ENCODE results near the gene SEC24A. TPM values are rescaled to one million over a fixed set of nuclear protein-coding genes. Genes with fewer than 3 reads are reported as not detected.
"Not testable (repeated sequence)": the region's sequence is repeated elsewhere in the genome, so short reads cannot be mapped to it uniquely, and the experiment has no call there.

Gene SEC24A
- total RNA-seq, 2 experiments from 2014 or later = 5.6 to 20.5 TPM

DNA sequence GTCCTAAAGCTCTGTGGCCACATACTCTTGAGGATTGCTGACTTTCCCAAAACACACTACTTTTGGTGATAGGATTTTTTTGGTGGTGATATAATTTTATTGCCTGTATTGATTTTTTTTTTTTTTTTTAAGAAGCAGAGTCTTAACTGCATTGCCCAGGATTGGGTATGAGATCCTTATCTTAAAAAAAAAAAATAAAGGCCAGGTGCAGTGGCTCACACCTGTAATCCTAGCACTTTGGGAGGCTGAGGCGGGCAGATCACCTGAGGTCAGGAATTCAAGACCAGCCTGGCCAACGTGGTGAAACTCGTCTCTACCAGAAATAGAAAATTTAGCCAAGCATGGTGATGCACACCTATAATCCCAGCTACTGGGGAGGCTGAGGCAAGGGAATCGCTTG is 28.8 kb downstream of the SEC24A start:
- H3K36me3 ChIP-seq (ENCODE audit: insufficient read depth, low read length) = peaks cover 73% of the 10 kb centered on the region
- H3K9me2 ChIP-seq (ENCODE audit: insufficient read depth, low read length); H3K9me3 ChIP-seq (ENCODE audit: low read length); DNase-seq (ENCODE audit: low spot score); H3K4me3 ChIP-seq (ENCODE audit: low read depth, low read length, poor library complexity, severe bottlenecking); H2AFZ ChIP-seq (ENCODE audit: low read length); CTCF ChIA-PET (ENCODE audit: unreplicated experiment); H3K27ac ChIP-seq (ENCODE audit: low read depth, low read length, poor library complexity, severe bottlenecking); H3K79me2 ChIP-seq (ENCODE audit: insufficient read depth, low read depth, low read length); H4K20me1 ChIP-seq (ENCODE audit: insufficient read depth, low read length); BruUV-seq (replicated peaks); H3K4me1 ChIP-seq (ENCODE audit: insufficient read depth, low read length, poor library complexity, severe bottlenecking); H3K4me2 ChIP-seq (ENCODE audit: low read length); intact Hi-C loops (cut with micrococcal nuclease; ENCODE audit: unreplicated experiment): not testable (repeated sequence)
- POLR2A ChIA-PET = interaction anchor here (0.6 to 1.4 kb wide), 2 partner anchors 14 to 100 kb away, joined by 4 read pairs; no protein-coding TSS in a partner anchor

DNA sequence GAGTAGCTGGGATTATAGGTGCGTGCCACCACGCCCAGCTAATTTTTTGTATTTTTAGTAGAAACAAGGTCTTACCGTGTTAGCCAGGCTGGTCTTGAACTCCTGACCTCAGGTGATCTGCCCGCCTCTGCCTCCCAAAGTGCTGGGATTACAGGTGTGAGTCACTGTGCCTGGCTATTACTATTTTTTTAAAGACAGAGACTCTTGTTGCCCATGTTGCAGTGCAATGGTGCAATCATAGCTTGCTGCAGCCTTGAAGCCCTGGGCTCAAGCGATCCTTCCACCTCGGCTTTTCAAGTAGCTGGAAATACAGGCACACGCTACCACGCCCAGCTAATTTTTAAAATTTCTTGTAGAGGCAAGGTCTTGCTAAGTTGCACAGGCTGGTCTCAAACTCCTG is 41.6 kb downstream of the SEC24A start:
- H3K79me2 ChIP-seq (ENCODE audit: insufficient read depth, low read depth, low read length); H3K4me2 ChIP-seq (ENCODE audit: low read length); BruUV-seq (replicated peaks); H2AFZ ChIP-seq (ENCODE audit: low read length); H4K20me1 ChIP-seq (ENCODE audit: insufficient read depth, low read length); H3K4me1 ChIP-seq (ENCODE audit: insufficient read depth, low read length, poor library complexity, severe bottlenecking); intact Hi-C loops (cut with micrococcal nuclease; ENCODE audit: unreplicated experiment); H3K9me3 ChIP-seq (ENCODE audit: low read length); H3K4me3 ChIP-seq (ENCODE audit: low read depth, low read length, poor library complexity, severe bottlenecking); H3K9me2 ChIP-seq (ENCODE audit: insufficient read depth, low read length); CTCF ChIA-PET (ENCODE audit: unreplicated experiment); H3K27ac ChIP-seq (ENCODE audit: low read depth, low read length, poor library complexity, severe bottlenecking); DNase-seq (ENCODE audit: low spot score): not testable (repeated sequence)
- H3K36me3 ChIP-seq (ENCODE audit: insufficient read depth, low read length) = peaks cover 65% of the 10 kb centered on the region
- POLR2A ChIA-PET = interaction anchor here (0.5 kb wide), 1 partner anchor 9 kb away, joined by 3 read pairs; no protein-coding TSS in a partner anchor

GRCh38 chr5:134692722-134693121 is 44.1 kb downstream of the SEC24A start:
- intact Hi-C loops (cut with micrococcal nuclease; ENCODE audit: unreplicated experiment) = no loop called here
- H2AFZ ChIP-seq (ENCODE audit: low read length) = no peak overlapping the region
- H3K9me2 ChIP-seq (ENCODE audit: insufficient read depth, low read length) = no peaks in the 10 kb centered on the region
- no peak for DNase-seq (ENCODE audit: low spot score)
- H3K4me3 ChIP-seq (ENCODE audit: low read depth, low read length, poor library complexity, severe bottlenecking) = no peak overlapping the region
- peaks cover 73% of the 10 kb centered on the region for H3K36me3 ChIP-seq (ENCODE audit: insufficient read depth, low read length)
- no TSS peak for BruUV-seq (replicated peaks)
- no peaks in the 10 kb centered on the region for H4K20me1 ChIP-seq (ENCODE audit: insufficient read depth, low read length)
- no peak for TF ChIP-seq EZH2phosphoT487 (IDR thresholded peaks at IDR 0.05; ENCODE audit: borderline replicate concordance, low read depth, low read length)
- no peak for TF ChIP-seq CTCF (conservative IDR thresholded peaks at IDR 0.05; ENCODE audit: low read length)
- H3K4me1 ChIP-seq (ENCODE audit: insufficient read depth, low read length, poor library complexity, severe bottlenecking) = no peaks in the 10 kb centered on the region
- H3K79me2 ChIP-seq (ENCODE audit: insufficient read depth, low read depth, low read length) = no peaks in the 10 kb centered on the region
- POLR2A ChIA-PET = interaction anchor here (0.6 to 0.7 kb wide), 2 partner anchors 145 to 973 kb away, joined by 3 to 4 read pairs; no protein-coding TSS in a partner anchor
- CTCF ChIA-PET (ENCODE audit: unreplicated experiment) = no interaction called here
- H3K4me2 ChIP-seq (ENCODE audit: low read length) = no peak overlapping the region
- no peak overlapping the region for H3K27ac ChIP-seq (ENCODE audit: low read depth, low read length, poor library complexity, severe bottlenecking)
- no peaks in the 10 kb centered on the region for H3K9me3 ChIP-seq (ENCODE audit: low read length)

DNA sequence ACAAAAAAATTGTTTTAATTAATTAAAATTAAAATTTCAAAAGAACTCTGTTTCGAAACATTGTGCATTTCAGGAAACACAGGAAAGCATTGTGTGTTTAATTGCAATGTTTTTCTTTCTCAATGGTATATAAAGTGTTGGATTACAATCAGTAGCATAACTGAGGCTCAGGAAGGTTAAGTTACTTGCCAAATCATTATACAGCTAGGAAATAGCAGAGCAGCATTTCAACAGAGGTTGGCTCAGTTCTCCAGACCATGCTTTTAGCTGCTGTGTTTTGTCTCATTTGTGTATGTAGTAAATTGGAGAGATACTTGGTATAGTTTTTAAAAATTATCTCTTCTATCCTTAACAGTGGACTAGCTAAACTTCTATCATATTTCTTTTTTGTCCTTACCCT is 59.7 kb downstream of the SEC24A start:
- no peak overlapping the region for H2AFZ ChIP-seq (ENCODE audit: low read length)
- H3K4me3 ChIP-seq (ENCODE audit: low read depth, low read length, poor library complexity, severe bottlenecking) = no peak overlapping the region
- POLR2A ChIA-PET = interaction anchor here (0.7 kb wide), 1 partner anchor 534 kb away, joined by 3 read pairs; no protein-coding TSS in a partner anchor
- H3K9me3 ChIP-seq (ENCODE audit: low read length) = no peaks in the 10 kb centered on the region
- H3K36me3 ChIP-seq (ENCODE audit: insufficient read depth, low read length) = peaks cover 69% of the 10 kb centered on the region
- H3K27ac ChIP-seq (ENCODE audit: low read depth, low read length, poor library complexity, severe bottlenecking) = no peak overlapping the region
- H3K4me2 ChIP-seq (ENCODE audit: low read length) = no peak overlapping the region
- intact Hi-C loops (cut with micrococcal nuclease; ENCODE audit: unreplicated experiment) = no loop called here
- no peak for TF ChIP-seq CTCF (conservative IDR thresholded peaks at IDR 0.05; ENCODE audit: low read length)
- H3K79me2 ChIP-seq (ENCODE audit: insufficient read depth, low read depth, low read length) = no peaks in the 10 kb centered on the region
- no peaks in the 10 kb centered on the region for H3K9me2 ChIP-seq (ENCODE audit: insufficient read depth, low read length)
- CTCF ChIA-PET (ENCODE audit: unreplicated experiment) = interaction anchor here (0.5 kb wide), 1 partner anchor 11 kb away, joined by 3 read pairs; no protein-coding TSS in a partner anchor
- no peak for DNase-seq (ENCODE audit: low spot score)
- no peaks in the 10 kb centered on the region for H4K20me1 ChIP-seq (ENCODE audit: insufficient read depth, low read length)
- no TSS peak for BruUV-seq (replicated peaks)
- H3K4me1 ChIP-seq (ENCODE audit: insufficient read depth, low read length, poor library complexity, severe bottlenecking) = no peaks in the 10 kb centered on the region

All from OCI-LY7 (cell line).